C1 segment of cervical spinal cord (tissue), 14 donors: ENCODE measurements around the gene KIAA0825.
A peak's percentile ranks its signal among the peaks of the same experiment; 100 is the strongest.
"Not testable (repeated sequence)": the region's sequence is repeated elsewhere in the genome, so short reads cannot be mapped to it uniquely, and the experiment has no call there.

Source experiments
- DNase-seq, 14 donors: peaks; one replicate each; lab custom pipeline; 2025; lab: John Stamatoyannopoulos, UW

Gene KIAA0825

DNA sequence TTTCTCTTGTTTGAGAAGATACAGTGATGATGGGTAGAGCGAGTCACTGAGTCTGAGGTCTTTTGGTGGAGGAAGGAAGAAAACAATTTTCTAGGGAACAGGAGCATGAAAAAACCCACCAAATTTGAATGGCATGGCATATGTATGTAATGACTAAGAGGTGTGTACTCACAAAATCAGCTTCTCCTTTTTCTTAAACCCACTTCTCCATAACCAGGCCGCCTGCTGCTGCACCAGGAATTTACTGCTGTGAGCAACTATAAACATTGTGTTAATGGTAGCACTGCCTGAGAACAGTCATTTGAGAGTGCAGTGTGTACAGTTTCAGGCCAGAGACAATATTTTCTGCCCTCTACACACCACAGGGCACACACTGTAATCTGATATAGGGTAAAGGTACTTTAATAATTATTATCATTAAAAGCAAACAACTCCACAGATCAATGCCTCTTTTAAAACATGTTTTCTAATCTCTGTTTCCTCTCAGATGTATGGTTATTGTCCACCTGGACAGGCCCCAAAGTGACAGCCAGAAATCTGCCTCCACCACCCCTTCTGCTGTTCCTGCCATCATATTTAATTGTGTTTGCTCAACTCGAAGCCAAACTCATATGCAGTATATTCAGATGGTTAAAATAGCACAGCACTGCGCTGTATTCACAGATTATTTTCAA is 241.6 kb downstream of the KIAA0825 start:
- DNase-seq: peak in 1 of 14 donors; percentile 3

- DNase-seq: no peak
Measured at GRCh38 chr5:94375801-94376200, 242.6 kb downstream of the KIAA0825 start.

DNA sequence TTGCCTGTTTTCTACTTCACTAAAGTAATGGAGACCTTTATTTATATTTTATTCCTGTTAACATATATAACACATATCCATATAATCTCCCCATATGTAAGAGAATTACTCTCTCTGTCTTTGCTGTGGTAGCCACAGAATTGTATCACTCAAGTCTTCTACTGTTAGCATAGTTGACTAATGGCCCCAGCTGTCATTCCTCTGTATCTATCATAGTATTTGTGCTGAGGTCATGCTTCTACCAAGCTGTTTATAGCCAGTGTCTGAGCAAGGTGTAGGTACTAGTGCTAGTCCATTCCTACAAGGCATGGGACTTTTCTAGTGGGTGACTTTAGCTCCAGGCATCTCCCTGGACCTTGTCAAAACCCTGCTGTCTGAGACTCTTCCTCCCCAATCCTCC is 244.1 kb downstream of the KIAA0825 start:
- no peak for DNase-seq

- DNase-seq: no peak
Measured at GRCh38 chr5:94367900-94368299, 250.5 kb downstream of the KIAA0825 start.

GRCh38 chr5:94366811-94367210 is 251.6 kb downstream of the KIAA0825 start:
- DNase-seq: no peak

DNA sequence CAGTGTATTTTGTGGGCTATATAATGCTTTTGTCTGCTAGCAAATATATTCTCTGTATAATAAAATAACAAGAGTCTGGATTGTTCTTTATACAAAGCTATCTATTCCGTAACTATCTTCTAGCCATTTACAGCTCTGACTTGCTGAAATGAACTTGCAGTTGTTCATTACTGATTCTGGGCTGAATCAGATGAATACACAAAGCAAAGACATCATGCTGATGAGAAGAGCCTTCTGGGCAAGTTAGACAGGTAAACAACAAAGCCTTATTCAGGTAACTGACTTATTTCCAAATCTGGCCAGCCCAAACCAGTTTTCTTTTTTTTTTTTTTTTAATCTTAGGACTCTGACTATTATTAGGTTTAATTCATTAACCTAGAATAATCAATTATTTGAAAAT is 255.5 kb downstream of the KIAA0825 start:
- DNase-seq: no peak

DNA sequence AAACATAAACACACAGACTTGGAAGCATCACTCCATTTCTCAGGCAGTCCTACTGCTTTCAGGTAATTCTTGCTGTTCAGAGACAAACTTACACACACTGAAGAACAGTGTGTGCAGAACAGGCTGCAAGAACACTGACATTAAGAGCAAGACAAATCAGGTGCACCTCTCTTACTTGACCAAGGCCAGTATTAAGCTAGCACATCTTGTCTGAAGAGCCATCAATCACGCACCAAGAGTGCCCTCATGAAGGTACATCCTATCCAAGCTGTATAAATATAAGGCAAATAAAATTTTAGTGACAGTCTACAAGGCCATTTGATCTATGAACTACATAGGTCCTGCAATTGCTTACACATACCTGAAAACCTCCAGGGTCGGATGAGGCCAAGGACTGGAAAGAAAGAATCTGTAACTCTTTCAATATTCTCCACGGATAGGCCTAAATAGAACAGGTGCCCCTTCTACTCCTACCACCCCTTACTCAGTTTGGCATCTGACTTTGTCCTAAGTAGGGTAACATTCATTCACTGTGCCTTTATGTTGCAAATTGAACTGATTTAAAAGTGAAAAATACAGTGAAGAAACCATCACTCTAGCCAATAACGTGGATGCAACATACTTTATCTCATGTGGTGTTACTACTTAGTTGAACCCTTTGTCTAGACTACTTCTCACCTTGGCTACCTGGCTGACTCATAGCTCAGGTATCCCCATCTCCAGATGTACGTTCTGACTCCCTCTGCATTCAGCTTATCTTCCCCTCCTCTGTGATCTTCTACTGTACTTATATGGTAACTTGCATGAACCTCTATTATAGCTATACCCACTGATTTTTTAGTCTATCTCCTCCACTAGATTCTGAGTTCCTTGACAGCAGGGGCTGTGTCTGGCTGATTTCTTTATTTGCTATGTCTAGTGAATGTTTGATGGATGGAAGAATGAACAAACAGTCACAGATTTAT is 256.3 kb downstream of the KIAA0825 start:
- DNase-seq: no peak

- DNase-seq: no peak
Measured at GRCh38 chr5:94361161-94361560, 257.2 kb downstream of the KIAA0825 start.

DNA sequence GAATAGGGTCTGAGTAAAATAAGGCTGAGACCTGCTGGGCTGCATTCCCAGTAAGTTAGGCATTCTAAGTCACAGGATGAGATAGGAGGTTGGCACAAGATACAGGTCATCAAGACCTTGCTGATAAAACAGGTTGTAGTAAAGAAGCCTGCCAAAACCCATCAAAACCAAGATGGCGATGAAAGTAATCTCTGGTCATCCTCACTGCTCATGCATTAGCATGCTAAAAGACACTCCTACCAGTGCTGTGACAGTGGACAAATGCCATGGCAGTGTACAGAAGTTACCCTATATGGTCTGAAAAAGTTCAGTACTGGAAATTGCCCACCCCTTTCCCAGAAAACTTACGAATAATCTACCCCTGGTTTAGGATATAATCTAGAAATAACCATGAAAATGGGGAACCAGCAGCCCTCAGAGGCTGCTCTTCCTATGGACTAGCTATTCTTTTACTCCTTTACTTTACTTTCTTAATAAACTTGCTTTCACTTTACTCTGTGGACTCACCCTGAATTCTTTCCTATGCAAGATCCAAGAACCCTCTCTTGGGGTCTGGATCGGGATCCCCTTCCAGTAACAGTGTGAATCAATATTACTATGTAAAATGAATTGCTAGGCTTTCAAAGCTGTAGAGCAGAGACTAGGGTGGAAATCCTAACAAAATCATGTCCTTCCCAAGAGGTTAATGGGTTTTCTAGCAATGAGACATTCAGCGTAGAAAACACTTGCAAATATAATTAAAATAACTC is 257.8 kb downstream of the KIAA0825 start:
- no peak for DNase-seq

DNA sequence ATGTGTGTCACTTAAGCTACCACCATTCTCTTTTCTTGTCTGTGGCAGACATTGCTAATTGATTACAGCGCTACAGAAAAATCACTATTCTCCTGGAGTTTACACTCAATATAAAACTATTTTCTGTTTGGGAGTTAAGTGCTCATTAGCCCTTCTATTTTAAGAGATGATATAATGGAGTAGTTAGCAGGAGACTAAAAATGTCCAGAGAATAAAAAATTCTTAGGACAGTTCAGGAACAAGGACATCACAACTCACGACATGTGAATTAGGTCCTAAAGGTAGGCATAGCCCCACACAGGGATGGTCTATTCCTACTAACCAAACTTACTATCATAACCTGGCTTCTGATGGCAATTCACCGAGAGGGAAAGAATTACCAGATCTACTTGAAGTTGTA is 258.5 kb downstream of the KIAA0825 start:
- no peak for DNase-seq

- no peak for DNase-seq
Measured at GRCh38 chr5:94355811-94356210, 262.6 kb downstream of the KIAA0825 start.

GRCh38 chr5:94354837-94355485 is 263.4 kb downstream of the KIAA0825 start:
- not testable (repeated sequence) for DNase-seq

DNA sequence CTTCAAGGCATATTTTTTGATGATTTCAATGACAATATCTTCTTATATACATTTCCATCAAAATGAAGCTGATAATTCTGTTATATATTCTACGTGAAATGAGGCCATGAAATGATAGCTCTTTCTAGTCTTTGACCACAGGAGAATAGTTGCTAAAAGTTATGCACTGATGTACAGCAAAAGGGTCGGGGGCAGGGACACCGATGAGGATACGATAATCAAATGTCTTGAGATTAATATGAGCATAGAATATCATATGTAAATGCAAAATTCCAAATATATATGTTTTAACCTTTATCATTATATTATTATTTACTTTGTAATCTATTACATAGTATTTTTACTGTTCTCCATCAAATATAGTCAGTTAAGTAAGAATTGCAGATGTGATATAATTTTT is 264.8 kb downstream of the KIAA0825 start:
- no peak for DNase-seq

DNA sequence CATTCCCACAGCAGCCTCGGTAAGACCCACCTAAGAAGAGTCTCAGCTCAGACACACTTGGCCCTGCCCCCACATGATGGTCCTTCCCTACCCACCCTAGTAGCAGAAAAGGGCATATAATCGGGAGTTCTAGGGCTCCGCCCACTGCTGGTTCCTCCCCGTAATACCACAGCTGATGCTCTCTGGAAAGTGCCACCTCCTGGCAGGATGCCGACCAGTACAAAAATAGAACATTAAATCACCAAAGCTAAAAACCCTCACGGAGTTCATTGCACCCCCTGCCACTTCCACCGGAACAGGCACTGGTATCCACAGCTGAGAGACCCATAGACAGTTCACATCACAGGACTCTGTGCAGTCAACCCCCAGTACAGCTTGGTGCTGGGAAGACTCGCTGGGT is 271.3 kb downstream of the KIAA0825 start:
- no peak for DNase-seq

- no peak for DNase-seq
Measured at GRCh38 chr5:94345257-94345656, 273.1 kb downstream of the KIAA0825 start.

DNA sequence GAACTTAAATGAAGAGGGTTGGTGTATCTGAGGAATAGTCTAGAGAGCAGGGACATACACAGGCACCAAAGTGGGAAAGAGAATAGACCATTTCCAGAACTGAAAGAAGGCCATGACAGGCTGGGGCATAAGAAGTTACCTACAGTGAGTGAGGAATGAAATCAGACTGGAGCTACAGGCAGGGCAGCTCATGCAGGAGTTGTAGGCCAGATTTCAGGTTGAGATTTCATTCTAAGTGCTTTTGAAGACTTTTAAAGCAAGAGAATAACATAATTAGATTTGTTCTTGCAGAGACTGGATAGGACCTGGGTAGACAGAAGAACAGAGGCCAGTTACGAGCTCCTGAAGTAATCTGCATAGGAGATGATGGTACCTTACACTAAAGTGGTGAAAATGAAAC is 280.8 kb downstream of the KIAA0825 start:
- DNase-seq: no peak

GRCh38 chr5:94335936-94336335 is 282.5 kb downstream of the KIAA0825 start:
- DNase-seq: no peak

DNA sequence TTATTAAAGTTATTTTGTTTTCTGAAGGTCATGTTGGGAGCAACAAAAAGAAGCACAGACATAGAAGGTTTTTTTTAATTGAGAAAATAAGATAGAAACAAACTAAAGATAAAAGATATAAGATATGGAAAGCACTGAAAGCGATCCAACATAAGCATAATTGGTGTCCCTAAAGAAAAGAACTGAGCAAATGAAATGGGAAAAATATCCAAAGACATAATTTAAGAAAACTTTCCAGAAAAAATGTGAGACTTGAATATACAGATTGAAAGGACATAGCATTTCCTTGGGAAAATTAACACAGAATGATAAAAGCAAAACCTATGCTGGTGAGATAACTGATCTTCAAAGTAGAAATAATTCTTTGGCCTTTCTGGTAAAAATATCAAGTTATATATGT is 289.3 kb downstream of the KIAA0825 start:
- no peak for DNase-seq

- DNase-seq: no peak
Measured at GRCh38 chr5:94326586-94326985, 291.8 kb downstream of the KIAA0825 start.

- no peak for DNase-seq
Measured at GRCh38 chr5:94316916-94317838, 301.2 kb downstream of the KIAA0825 start.
